Ectodermal cell (in vitro differentiated cells): ENCODE data around the gene HEATR5B.
A peak's percentile ranks its signal among the peaks of the same experiment; 100 is the strongest.

Source experiments
- H3K27ac ChIP-seq: 2 replicates; pipeline ENCODE4 v1.7.0; 2013; ENCODE audit warnings: mild to moderate bottlenecking, low read depth, low read length; ENCODE audit not compliant: insufficient read depth, poor library complexity, severe bottlenecking
- H3K27me3 ChIP-seq: 2 replicates; pipeline ENCODE4 v1.7.0; 2013; ENCODE audit warnings: mild to moderate bottlenecking, low read length; ENCODE audit not compliant: insufficient read depth, control insufficient read depth, poor library complexity, severe bottlenecking
- H3K36me3 ChIP-seq: one replicate; pipeline ENCODE4 v1.7.0; 2013; ENCODE audit warnings: low read length; ENCODE audit not compliant: control insufficient read depth, insufficient read depth
- H3K4me1 ChIP-seq: one replicate; pipeline ENCODE4 v1.7.0; 2013; ENCODE audit warnings: low read length; ENCODE audit not compliant: control insufficient read depth, insufficient read depth
- H3K4me3 ChIP-seq: 2 replicates; pipeline ENCODE4 v1.7.0; 2013; ENCODE audit warnings: low read depth, low read length, control low read depth; ENCODE audit not compliant: insufficient read depth
- H3K9me3 ChIP-seq: 2 replicates; pipeline ENCODE4 v1.7.0; 2013; ENCODE audit warnings: mild to moderate bottlenecking, low read length, moderate library complexity; ENCODE audit not compliant: control insufficient read depth
- WGBS, 2 experiments: methylation state at CpG; one replicate each; pipeline ENCODE4 v1.1.7; 2013; ENCODE audit warnings: missing lambda C conversion rate in 2 of 2; 5-methylcytosine and 5-hydroxymethylcytosine counted together

The HEATR5B gene

GRCh38 chr2:36966370-36967235, 117.6 kb downstream of the HEATR5B start, which contains the start of gene STRN:
TSS of gene STRN (minus strand) at chr2:36966536. CDS start at chr2:36966463, 73 bp downstream.
- Histone ChIP-seq H3K27me3 (peaks cover 14% of the 10 kb centered on the region), H3K4me1 (no peaks in the 10 kb centered on the region), H3K9me3 (no peaks in the 10 kb centered on the region), H3K36me3 (no peaks in the 10 kb centered on the region), H3K27ac (peak within 1 kb of the TSS; percentile 92), H3K4me3 (peak within 1 kb of the TSS; percentile 86)
- 0% methylated on average over 91 of the region's 91 CpGs for WGBS, 2 experiments

GRCh38 chr2:36965751-36966369, 118.3 kb downstream of the HEATR5B start:
- 0% methylated on average over 42 of the region's 42 CpGs for WGBS, 2 experiments
- H3K36me3 ChIP-seq = no peaks in the 10 kb centered on the region
- H3K4me3 ChIP-seq = peak overlapping the region; percentile 86
- H3K4me1 ChIP-seq = no peaks in the 10 kb centered on the region
- H3K27me3 ChIP-seq = peaks cover 14% of the 10 kb centered on the region
- H3K27ac ChIP-seq = peak overlapping the region; percentile 92
- H3K9me3 ChIP-seq = no peaks in the 10 kb centered on the region

DNA sequence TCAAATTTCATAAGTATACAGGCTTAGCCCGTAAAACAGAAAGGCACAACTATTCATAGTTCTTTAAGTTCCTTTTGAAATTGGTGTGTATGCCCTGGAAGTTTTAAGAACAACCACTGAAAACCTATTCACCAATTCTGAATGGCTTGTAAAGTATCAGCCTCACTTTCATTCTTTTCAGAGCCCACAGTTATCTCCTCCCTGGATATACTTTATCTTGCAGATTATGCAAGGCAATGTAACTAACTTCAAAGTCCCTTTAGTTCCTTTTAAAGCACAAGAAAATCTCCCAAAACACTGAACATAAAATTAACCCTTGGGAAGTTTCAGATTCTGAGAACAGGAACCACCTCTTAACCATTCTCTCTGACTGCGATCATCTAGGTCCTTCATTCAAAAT, 119.0 kb downstream of the HEATR5B start:
- Histone ChIP-seq H3K27ac (no peak overlapping the region), H3K4me3 (peak overlapping the region; percentile 86), H3K27me3 (peaks cover 14% of the 10 kb centered on the region), H3K4me1 (no peaks in the 10 kb centered on the region), H3K9me3 (no peaks in the 10 kb centered on the region), H3K36me3 (no peaks in the 10 kb centered on the region)
- WGBS, 2 experiments = 28 to 39% methylated on average over 2 of the region's 2 CpGs

GRCh38 chr2:36964496-36965058, 119.6 kb downstream of the HEATR5B start:
- WGBS, 2 experiments = 75 to 83% methylated on average over 4 to 5 of the region's 5 CpGs
- no peaks in the 10 kb centered on the region for H3K9me3 ChIP-seq
- H3K36me3 ChIP-seq = no peaks in the 10 kb centered on the region
- no peaks in the 10 kb centered on the region for H3K4me1 ChIP-seq
- no peak overlapping the region for H3K4me3 ChIP-seq
- peaks cover 14% of the 10 kb centered on the region for H3K27me3 ChIP-seq
- no peak overlapping the region for H3K27ac ChIP-seq

- Histone ChIP-seq H3K9me3 (no peaks in the 10 kb centered on the region), H3K27ac (no peak overlapping the region), H3K36me3 (no peaks in the 10 kb centered on the region), H3K27me3 (peaks cover 14% of the 10 kb centered on the region), H3K4me1 (no peaks in the 10 kb centered on the region), H3K4me3 (no peak overlapping the region)
- WGBS, 2 experiments = 92 to 94% methylated on average over 4 of the region's 4 CpGs
Observed at GRCh38 chr2:36963734-36964133, 120.4 kb downstream of the HEATR5B start.

DNA sequence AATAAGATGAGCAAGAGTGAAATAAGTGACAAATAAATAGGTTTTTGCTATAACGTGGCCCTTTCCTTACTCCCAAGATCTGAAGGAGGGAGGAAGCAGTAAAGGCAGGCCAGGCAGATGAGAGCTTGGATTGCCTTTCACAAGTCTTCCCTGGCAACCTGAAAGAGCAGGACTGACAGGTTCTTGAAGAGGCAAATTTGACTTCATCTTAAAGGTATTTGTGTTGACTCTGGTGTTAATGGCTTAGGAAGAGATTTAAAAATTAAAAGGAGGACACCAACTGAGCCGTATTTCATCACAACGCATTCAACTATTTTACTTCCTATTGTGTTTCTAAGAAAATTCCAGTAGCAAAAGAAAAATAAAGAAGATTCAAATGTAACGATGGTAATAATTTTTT, 121.1 kb downstream of the HEATR5B start:
- Histone ChIP-seq H3K27me3 (peaks cover 14% of the 10 kb centered on the region), H3K4me1 (no peaks in the 10 kb centered on the region), H3K9me3 (no peaks in the 10 kb centered on the region), H3K36me3 (no peaks in the 10 kb centered on the region), H3K4me3 (no peak overlapping the region), H3K27ac (no peak overlapping the region)
- 22 to 54% methylated on average over 1 to 2 of the region's 4 CpGs for WGBS, 2 experiments

DNA sequence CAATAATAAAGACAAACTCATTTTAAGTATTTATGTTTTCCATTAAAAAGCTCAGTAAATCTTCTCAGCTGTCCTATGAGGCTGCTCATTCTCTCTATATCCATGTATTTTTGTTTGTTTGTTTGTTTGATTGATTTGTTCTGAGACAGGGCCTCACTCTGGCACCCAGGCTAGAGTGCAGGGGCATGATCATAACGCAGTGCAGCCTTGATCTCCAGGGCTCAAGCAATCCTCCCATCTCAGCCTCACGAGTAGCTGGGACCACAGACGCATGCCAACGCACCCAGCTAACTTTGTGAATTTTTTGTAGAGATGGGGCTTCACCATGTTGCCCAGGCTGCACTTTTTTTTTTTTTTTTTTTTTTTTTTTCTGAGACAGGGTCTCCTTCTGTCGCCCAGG, 123.4 kb downstream of the HEATR5B start:
- H3K36me3 ChIP-seq = no peaks in the 10 kb centered on the region
- H3K4me1 ChIP-seq = no peaks in the 10 kb centered on the region
- H3K27me3 ChIP-seq = no peaks in the 10 kb centered on the region
- H3K27ac ChIP-seq = no peak overlapping the region
- H3K9me3 ChIP-seq = no peaks in the 10 kb centered on the region
- H3K4me3 ChIP-seq = no peak overlapping the region
- WGBS, 2 experiments = 90 to 95% methylated on average over 5 of the region's 5 CpGs

- no peaks in the 10 kb centered on the region for H3K4me1 ChIP-seq
- no peaks in the 10 kb centered on the region for H3K36me3 ChIP-seq
- no peak overlapping the region for H3K27ac ChIP-seq
- H3K4me3 ChIP-seq = no peak overlapping the region
- H3K9me3 ChIP-seq = no peaks in the 10 kb centered on the region
- H3K27me3 ChIP-seq = no peaks in the 10 kb centered on the region
- WGBS, 2 experiments = 93 to 100% methylated on average over 1 of the region's 2 CpGs
Observed at GRCh38 chr2:36960005-36960675, 124.0 kb downstream of the HEATR5B start.

DNA sequence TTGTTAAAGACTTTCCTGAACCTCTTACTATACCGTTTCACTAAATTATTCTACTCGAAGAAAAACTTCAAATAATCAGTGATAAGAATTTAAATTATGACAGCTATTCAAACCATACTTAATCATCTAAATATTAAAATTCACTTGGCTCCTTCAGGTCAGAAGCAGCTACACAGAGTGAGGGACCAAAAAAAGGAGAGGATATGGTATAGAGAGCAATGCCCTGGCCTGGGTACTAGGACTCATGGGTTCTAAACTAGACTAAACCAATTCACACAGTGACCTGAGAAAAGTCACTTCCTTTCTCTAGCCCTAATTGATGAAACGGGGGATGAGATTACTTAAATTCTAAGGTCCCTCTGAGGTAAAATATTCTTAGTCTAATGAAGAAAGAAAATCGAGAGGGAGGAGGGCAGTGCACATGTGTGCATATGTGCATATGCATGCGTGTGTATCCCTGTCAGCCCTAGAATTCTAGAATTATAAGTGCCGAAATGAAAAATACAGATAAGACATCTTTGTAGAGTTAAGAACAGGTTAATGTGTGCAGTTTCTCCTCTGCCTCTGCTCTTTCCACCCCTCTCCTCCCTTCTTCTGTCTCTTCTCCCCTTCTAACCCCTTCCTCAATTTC, 129.1 kb downstream of the HEATR5B start:
- 90 to 94% methylated on average over 5 to 6 of the region's 6 CpGs for WGBS, 2 experiments
- Histone ChIP-seq H3K9me3 (no peaks in the 10 kb centered on the region), H3K36me3 (no peaks in the 10 kb centered on the region), H3K4me1 (no peaks in the 10 kb centered on the region), H3K4me3 (no peak overlapping the region), H3K27me3 (no peaks in the 10 kb centered on the region), H3K27ac (no peak overlapping the region)
